ENCODE measurements around the gene CCND2. TPM values are rescaled to one million over a fixed set of nuclear protein-coding genes. Genes with fewer than 3 reads are reported as not detected.

CCND2 gene
- total and polyA plus RNA-seq, 9 of the 15 experiments (the other 6 are each of a cell fraction or from before 2014, with no cell fraction given), result 13.6 to 99.3 (median 39.6) TPM

- TF ChIP-seq ZFP36 (IDR thresholded peaks at IDR 0.05; ENCODE audit: low read depth, low read length, partially characterized antibody), result peak; percentile 30
- TF ChIP-seq ARID3A (IDR thresholded peaks at IDR 0.05; ENCODE audit: borderline replicate concordance, low read depth, low read length), result no peak
- peak; percentile 100 for TF ChIP-seq CBX2 (IDR thresholded peaks at IDR 0.05; ENCODE audit: insufficient read depth, low read length, poor library complexity, severe bottlenecking)
- peak; percentile 98 for TF ChIP-seq CBX8 (IDR thresholded peaks at IDR 0.05; ENCODE audit: borderline replicate concordance, extremely low read depth, low read depth, low read length, poor library complexity, severe bottlenecking)
- peak; percentile 65; the same call in 1 of the 2 replicates for TF ChIP-seq EZH2 (IDR thresholded peaks at IDR 0.05; ENCODE audit: borderline replicate concordance, low read depth, low read length)
- peak; percentile 27 for TF ChIP-seq KDM5B (IDR thresholded peaks at IDR 0.05; ENCODE audit: insufficient replicate concordance, low read depth, low read length)
- TF ChIP-seq KDM2B (CRISPR knock-in tag; IDR thresholded peaks at IDR 0.05), result no peak
- Histone ChIP-seq H3K9me1 (ENCODE audit: control insufficient read depth, insufficient read depth, low read length) (no peaks in the 10 kb centered on the region), H2AFZ (ENCODE audit: low read depth, low read length) (peak overlapping the region; percentile 34; the same call in 1 of the 2 replicates), H3K9me3 (replicated peaks; ENCODE audit: control insufficient read depth, insufficient read depth, low read depth, low read length) (no peaks in the 10 kb centered on the region), H3K27ac (ENCODE audit: extremely low read depth, low read depth, low read length) (no peak overlapping the region), H3K79me2 (ENCODE audit: control insufficient read depth, insufficient read depth, low read length) (peaks cover under 1% of the 10 kb centered on the region; the same call in 1 of the 3 replicates), H3K4me3 (peak overlapping the region; percentile 45), H3K27me3 (ENCODE audit: control insufficient read depth in 2 of 2, insufficient read depth in 2 of 2, low read length in 2 of 2) (peaks cover 0 to 23% of the 10 kb centered on the region in 2 experiments; a peak in 3 of 5 replicates), H3K4me2 (ENCODE audit: insufficient read depth, low read length) (peak overlapping the region; percentile 43), H3K9ac (ENCODE audit: insufficient read depth in 1 of 2, low read depth in 2 of 2, low read length in 2 of 2) (peak overlapping the region in 1 of 2 experiments; percentile 64; a peak in 1 of 4 replicates), H3K36me3 (ENCODE audit: control insufficient read depth, insufficient read depth, low read length) (no peaks in the 10 kb centered on the region), H4K20me1 (replicated peaks; ENCODE audit: control insufficient read depth, insufficient read depth, low read length) (no peaks in the 10 kb centered on the region), H3K4me1 (replicated peaks in 1 of 2; ENCODE audit: control insufficient read depth in 2 of 2, insufficient read depth in 2 of 2, low read length in 2 of 2) (peaks cover 15 to 37% of the 10 kb centered on the region in 2 experiments)
- no TSS peak for BruUV-seq (replicated peaks)
- ChIA-PET POLR2A (interaction anchor here (0.5 to 0.6 kb wide), 2 partner anchors 259 to 294 kb away, joined by 3 read pairs; no protein-coding TSS in a partner anchor), CTCF (ENCODE audit: low intra/inter-chr PET ratio) (no interaction called here)
- WGBS (ENCODE audit: insufficient coverage, low coverage, missing lambda C conversion rate), result under 1% methylated on average over 22 of the region's 26 CpGs
- no peak for FAIRE-seq
- in situ Hi-C loops (cut with MboI), result no loop called here
- ATAC-seq, result no peak
- intact Hi-C loops (cut with micrococcal nuclease), result no loop called here
- peak in 1 of 4 experiments; percentile 18 for DNase-seq (ENCODE audit: extremely low read depth in 1 of 4, low spot score in 3 of 4)
Measured at GRCh38 chr12:4268329-4269181, 5.0 kb upstream of the CCND2 start.

Measured in K562 (cell line).